NB4 (cell line): Measurements from ENCODE around the gene VAC14.

ENCODE experiments used
- DNase-seq: peaks from one replicate; pipeline ENCODE4 v3.0.0; 2010; ENCODE audit warnings: low read depth
- H3K4me3 ChIP-seq: one replicate; pipeline ENCODE4 v1.5.1; 2011; ENCODE audit warnings: mild to moderate bottlenecking, low read depth, low read length, moderate library complexity
- MAX ChIP-seq: IDR thresholded peaks from 2 replicates; pipeline ENCODE4 v1.6.1; 2011; ENCODE audit warnings: low read depth, low read length
- MYC ChIP-seq: IDR thresholded peaks from 2 replicates; pipeline ENCODE4 v1.6.1; 2011; ENCODE audit warnings: low read depth, low read length
- POLR2A ChIP-seq: IDR thresholded peaks from 2 replicates; pipeline ENCODE4 v1.6.1; 2011; ENCODE audit warnings: mild to moderate bottlenecking; ENCODE audit not compliant: insufficient read length; ENCODE audit errors: extremely low read depth
- TF ChIP-seq, protein P1 (sequence below): IDR thresholded peaks from one replicate; pipeline ENCODE4 v1.5.1; 2012; ENCODE audit warnings: low read depth, low read length

Gene VAC14

GRCh38 chr16:70692873-70693671 is 107.9 kb downstream of the VAC14 start:
- H3K4me3 ChIP-seq = no peak overlapping the region
- DNase-seq = no peak

GRCh38 chr16:70692130-70692872 is 108.7 kb downstream of the VAC14 start:
- no peak for TF ChIP-seq POLR2A
- no peak for TF ChIP-seq MAX
- TF ChIP-seq MYC = no peak
- TF ChIP-seq, protein P1, sequence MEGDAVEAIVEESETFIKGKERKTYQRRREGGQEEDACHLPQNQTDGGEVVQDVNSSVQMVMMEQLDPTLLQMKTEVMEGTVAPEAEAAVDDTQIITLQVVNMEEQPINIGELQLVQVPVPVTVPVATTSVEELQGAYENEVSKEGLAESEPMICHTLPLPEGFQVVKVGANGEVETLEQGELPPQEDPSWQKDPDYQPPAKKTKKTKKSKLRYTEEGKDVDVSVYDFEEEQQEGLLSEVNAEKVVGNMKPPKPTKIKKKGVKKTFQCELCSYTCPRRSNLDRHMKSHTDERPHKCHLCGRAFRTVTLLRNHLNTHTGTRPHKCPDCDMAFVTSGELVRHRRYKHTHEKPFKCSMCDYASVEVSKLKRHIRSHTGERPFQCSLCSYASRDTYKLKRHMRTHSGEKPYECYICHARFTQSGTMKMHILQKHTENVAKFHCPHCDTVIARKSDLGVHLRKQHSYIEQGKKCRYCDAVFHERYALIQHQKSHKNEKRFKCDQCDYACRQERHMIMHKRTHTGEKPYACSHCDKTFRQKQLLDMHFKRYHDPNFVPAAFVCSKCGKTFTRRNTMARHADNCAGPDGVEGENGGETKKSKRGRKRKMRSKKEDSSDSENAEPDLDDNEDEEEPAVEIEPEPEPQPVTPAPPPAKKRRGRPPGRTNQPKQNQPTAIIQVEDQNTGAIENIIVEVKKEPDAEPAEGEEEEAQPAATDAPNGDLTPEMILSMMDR = no peak
- no peak overlapping the region for H3K4me3 ChIP-seq
- no peak for DNase-seq

More at GRCh38 chr16:70692873-70693671, 107.9 kb downstream of the VAC14 start:
- TF ChIP-seq MAX (no peak), MYC (no peak), POLR2A (no peak)

- DNase-seq = no peak
Measured at GRCh38 chr16:70691223-70692129, 109.5 kb downstream of the VAC14 start.

DNA sequence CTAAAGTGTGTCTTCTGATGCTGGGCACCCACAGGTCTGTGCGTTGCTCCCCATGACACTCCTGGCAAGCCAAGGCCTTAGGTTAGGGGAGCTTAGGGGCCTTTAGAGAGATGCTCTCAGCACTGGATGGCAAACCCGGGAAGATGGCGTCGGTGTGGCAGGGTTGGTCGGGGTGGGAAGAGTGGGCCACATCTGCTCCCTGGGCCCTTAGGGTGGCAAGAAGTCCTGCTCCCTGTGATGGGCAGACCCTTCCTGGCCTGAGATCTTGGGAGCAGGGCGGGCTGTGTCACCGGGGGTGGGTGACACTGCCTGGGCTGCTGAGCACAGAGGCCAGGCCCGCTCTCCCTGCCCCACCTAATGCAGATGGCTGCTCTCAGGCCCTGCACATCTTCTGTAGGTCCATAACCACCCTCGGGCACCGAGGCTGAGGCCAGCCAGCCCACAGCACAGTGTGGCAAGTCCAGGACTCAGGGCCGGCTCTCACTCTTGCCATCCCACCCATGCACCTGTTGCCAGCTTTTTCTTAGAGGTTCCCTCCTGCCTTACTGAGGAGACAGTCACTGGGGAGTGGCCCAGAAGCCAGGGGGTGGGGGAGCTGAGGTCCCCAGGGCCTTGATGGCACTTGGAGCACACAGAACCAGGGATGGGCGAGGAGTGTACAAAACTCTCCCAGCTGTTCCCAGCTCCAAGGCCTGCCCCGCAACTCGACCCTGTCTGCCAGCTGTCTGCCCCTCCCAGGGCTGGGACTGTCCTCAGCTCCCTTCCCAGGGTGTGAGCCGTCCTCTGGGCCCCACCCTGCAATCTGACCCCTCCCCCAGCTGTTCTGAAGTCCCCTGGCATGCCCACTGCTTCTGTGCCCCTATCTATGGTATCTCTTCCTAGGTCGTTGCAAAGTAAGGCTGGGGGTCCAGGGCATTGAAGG is 110.7 kb downstream of the VAC14 start:
- no peak for DNase-seq
- no peak overlapping the region for H3K4me3 ChIP-seq
- TF ChIP-seq MAX = no peak
- TF ChIP-seq POLR2A = no peak
- TF ChIP-seq, protein P1 = no peak
- no peak for TF ChIP-seq MYC

More at GRCh38 chr16:70691223-70692129, 109.5 kb downstream of the VAC14 start:
- TF ChIP-seq, protein P1 = no peak
- TF ChIP-seq POLR2A = no peak
- no peak for TF ChIP-seq MAX
- no peak for TF ChIP-seq MYC
- no peak overlapping the region for H3K4me3 ChIP-seq

GRCh38 chr16:70689035-70689969 is 111.7 kb downstream of the VAC14 start:
- no peak for DNase-seq
- TF ChIP-seq MAX (no peak), POLR2A (no peak), MYC (no peak)
- TF ChIP-seq, protein P1 = no peak
- no peak overlapping the region for H3K4me3 ChIP-seq
